BLaER1 (cell line): Measurements from ENCODE around the gene IDI1.

Experiments
- H3K27ac ChIP-seq: shearing (Covaris generic); formaldehyde crosslinking; 2 replicates; pipeline ENCODE4 v1.8.1; 2022
- H3K27me3 ChIP-seq: shearing (Covaris generic); formaldehyde crosslinking; 2 replicates; pipeline ENCODE4 v1.8.1; 2022
- H3K36me3 ChIP-seq: shearing (Covaris generic); formaldehyde crosslinking; 2 replicates; pipeline ENCODE4 v1.8.1; 2022
- H3K4me1 ChIP-seq: shearing (Covaris generic); formaldehyde crosslinking; 2 replicates; pipeline ENCODE4 v1.8.1; 2022
- H3K4me2 ChIP-seq: shearing (Covaris generic); formaldehyde crosslinking; 2 replicates; pipeline ENCODE4 v1.8.1; 2022
- H3K4me3 ChIP-seq: shearing (Covaris generic); formaldehyde crosslinking; 2 replicates; pipeline ENCODE4 v1.8.1; 2022
- H3K9ac ChIP-seq: shearing (Covaris generic); formaldehyde crosslinking; 2 replicates; pipeline ENCODE4 v1.8.1; 2022
- H3K9me3 ChIP-seq: shearing (Covaris generic); formaldehyde crosslinking; 2 replicates; pipeline ENCODE4 v1.8.1; 2022
- H4K20me1 ChIP-seq: shearing (Covaris generic); formaldehyde crosslinking; 2 replicates; pipeline ENCODE4 v1.8.1; 2022
- Cebpa-rat ChIP-seq: shearing (Covaris generic); IDR thresholded peaks from 2 replicates; pipeline ENCODE4 v1.8.1; 2022

IDI1 gene

DNA sequence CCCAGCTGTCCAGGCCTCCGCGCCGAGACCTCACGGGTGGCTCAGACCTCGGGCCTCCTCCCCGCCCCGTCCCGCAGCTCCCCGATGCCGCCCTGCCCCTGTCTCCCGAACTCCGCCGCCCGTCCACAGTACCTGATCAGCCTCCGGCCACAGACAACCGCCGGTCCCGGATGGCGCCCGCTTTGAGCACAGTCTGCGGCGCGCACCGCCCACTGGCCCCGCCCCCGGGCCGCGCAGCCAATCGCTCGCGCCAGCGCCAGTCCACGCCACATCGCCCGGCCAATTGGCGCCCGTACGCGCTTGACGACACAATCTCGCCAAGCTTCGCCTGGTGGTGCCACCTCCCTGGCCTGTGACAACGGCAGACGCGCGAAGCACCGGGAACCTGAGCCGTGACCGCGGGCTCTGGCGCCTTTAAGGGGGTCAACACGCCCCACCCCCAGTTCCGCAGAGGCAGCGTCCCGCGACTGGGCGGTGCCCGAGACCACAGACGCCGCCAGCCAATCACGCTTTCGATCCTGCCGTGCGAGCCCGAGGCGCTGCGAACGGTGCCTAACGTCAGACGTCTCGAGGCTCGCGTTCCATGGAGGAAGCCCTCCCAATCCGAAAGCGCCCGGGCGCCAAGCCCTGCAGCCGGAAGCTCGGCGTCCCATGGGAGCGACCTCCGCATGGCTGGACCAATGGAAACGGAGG, at the start of gene IDI1:
IDI1 (minus strand) TSS at position 388 of the 693 bp plus-strand sequence; CDS start at position 272, 116 bp downstream.
- no peaks in the 10 kb centered on the region for H3K27me3 ChIP-seq
- no peaks in the 10 kb centered on the region for H3K9me3 ChIP-seq
- peak within 1 kb of the TSS; percentile 95 for H3K27ac ChIP-seq
- peak within 1 kb of the TSS; percentile 91 for H3K4me3 ChIP-seq
- peaks cover 32% of the 10 kb centered on the region for H3K36me3 ChIP-seq
- peaks cover 66% of the 10 kb centered on the region for H3K4me1 ChIP-seq
- peaks cover 72% of the 10 kb centered on the region for H4K20me1 ChIP-seq
- no peak for TF ChIP-seq Cebpa-rat
- peak within 1 kb of the TSS; percentile 87 for H3K4me2 ChIP-seq
- peak within 1 kb of the TSS; percentile 96 for H3K9ac ChIP-seq

- Histone ChIP-seq H3K36me3 (peaks cover 97% of the 10 kb centered on the region), H3K9me3 (no peaks in the 10 kb centered on the region), H4K20me1 (peaks cover 88% of the 10 kb centered on the region), H3K4me1 (no peaks in the 10 kb centered on the region), H3K4me3 (no peak overlapping the region), H3K9ac (no peak overlapping the region), H3K4me2 (no peak overlapping the region), H3K27ac (no peak overlapping the region), H3K27me3 (no peaks in the 10 kb centered on the region)
- TF ChIP-seq Cebpa-rat: no peak
These were observed 48.5 kb upstream of the IDI1 start for GRCh38 chr10:1097436-1097835.

GRCh38 chr10:1096287-1096889, 47.5 kb upstream of the IDI1 start:
- H3K4me2 ChIP-seq: no peak overlapping the region
- no peaks in the 10 kb centered on the region for H3K4me1 ChIP-seq
- no peak for TF ChIP-seq Cebpa-rat
- no peaks in the 10 kb centered on the region for H3K9me3 ChIP-seq
- peaks cover 97% of the 10 kb centered on the region for H3K36me3 ChIP-seq
- no peak overlapping the region for H3K27ac ChIP-seq
- no peak overlapping the region for H3K4me3 ChIP-seq
- no peaks in the 10 kb centered on the region for H3K27me3 ChIP-seq
- H3K9ac ChIP-seq: no peak overlapping the region
- H4K20me1 ChIP-seq: peaks cover 82% of the 10 kb centered on the region

GRCh38 chr10:1095498-1095897, 46.6 kb upstream of the IDI1 start:
- H3K9ac ChIP-seq: no peak overlapping the region
- H3K4me1 ChIP-seq: no peaks in the 10 kb centered on the region
- H3K36me3 ChIP-seq: peaks cover 97% of the 10 kb centered on the region
- H3K9me3 ChIP-seq: no peaks in the 10 kb centered on the region
- H3K27ac ChIP-seq: no peak overlapping the region
- H3K4me3 ChIP-seq: no peak overlapping the region
- H3K4me2 ChIP-seq: no peak overlapping the region
- H3K27me3 ChIP-seq: no peaks in the 10 kb centered on the region
- no peak for TF ChIP-seq Cebpa-rat
- H4K20me1 ChIP-seq: peaks cover 79% of the 10 kb centered on the region

GRCh38 chr10:1094112-1095057, 45.5 kb upstream of the IDI1 start:
- no peak overlapping the region for H3K4me2 ChIP-seq
- peaks cover 74% of the 10 kb centered on the region for H4K20me1 ChIP-seq
- no peaks in the 10 kb centered on the region for H3K4me1 ChIP-seq
- H3K27ac ChIP-seq: no peak overlapping the region
- H3K9ac ChIP-seq: no peak overlapping the region
- no peak overlapping the region for H3K4me3 ChIP-seq
- H3K9me3 ChIP-seq: no peaks in the 10 kb centered on the region
- no peaks in the 10 kb centered on the region for H3K27me3 ChIP-seq
- TF ChIP-seq Cebpa-rat: no peak
- H3K36me3 ChIP-seq: peaks cover 97% of the 10 kb centered on the region

- Histone ChIP-seq H3K4me2 (no peak overlapping the region), H3K4me1 (no peaks in the 10 kb centered on the region), H3K9ac (no peak overlapping the region), H3K9me3 (no peaks in the 10 kb centered on the region), H3K27me3 (no peaks in the 10 kb centered on the region), H4K20me1 (peaks cover 74% of the 10 kb centered on the region), H3K36me3 (peaks cover 97% of the 10 kb centered on the region), H3K4me3 (no peak overlapping the region), H3K27ac (no peak overlapping the region)
- no peak for TF ChIP-seq Cebpa-rat
These were observed 44.8 kb upstream of the IDI1 start for GRCh38 chr10:1093696-1094095.

DNA sequence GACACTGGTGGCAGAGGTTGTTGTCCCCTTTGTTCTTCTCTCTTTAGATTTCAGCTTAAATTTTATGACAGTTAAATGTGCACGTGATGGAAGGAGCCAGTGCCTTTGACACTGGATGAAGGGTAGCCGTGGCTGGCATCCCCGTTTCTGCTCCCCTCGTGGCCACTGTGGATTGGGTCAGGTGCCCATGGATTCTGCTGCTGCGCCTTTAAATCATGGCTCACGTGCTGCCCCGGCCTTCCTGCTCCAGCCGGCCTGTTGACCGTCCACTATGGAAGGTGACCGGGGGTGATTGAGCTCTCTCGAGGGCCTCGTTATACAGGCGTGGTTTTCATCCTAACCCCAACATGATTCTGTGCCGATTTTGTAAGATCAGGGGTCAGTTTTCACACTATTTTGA, 41.8 kb upstream of the IDI1 start:
- Histone ChIP-seq H3K27ac (no peak overlapping the region), H3K4me1 (no peaks in the 10 kb centered on the region), H3K36me3 (peaks cover 97% of the 10 kb centered on the region), H3K9me3 (no peaks in the 10 kb centered on the region), H3K4me2 (no peak overlapping the region), H3K27me3 (no peaks in the 10 kb centered on the region), H4K20me1 (peaks cover 73% of the 10 kb centered on the region), H3K4me3 (no peak overlapping the region), H3K9ac (no peak overlapping the region)
- TF ChIP-seq Cebpa-rat: no peak

DNA sequence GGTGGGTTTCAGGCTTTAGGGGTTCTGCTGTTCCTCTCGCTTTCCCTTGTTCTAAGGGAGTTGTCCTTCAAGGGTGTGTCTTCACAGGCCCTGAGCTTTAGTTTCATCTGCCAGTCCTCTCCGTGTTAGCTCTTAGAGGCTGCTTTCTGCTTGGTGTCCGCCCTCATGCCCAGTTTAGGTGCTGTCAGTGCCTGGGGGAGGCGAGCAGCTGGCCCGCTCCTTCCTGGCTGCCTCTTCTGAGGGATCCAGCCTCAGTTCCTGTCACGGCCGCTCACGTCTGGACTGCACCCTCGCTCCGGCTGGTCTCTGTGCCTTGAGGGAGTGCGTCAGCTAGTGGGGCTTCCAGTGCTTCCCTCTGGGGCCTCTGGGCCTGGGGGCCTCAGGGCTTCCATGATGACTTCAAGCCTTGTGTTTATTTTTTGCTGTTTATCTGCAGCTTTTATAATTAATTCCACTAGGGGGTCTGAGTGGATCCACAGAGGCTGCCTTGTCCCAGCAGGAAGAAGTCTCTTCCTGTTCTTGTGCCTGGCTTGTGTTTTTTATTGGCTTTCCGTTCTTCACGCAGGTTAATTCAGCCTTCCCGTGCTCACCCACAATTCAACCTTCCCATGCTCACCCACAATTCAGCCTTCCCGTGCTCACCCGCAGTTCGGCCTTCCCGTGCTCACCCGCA, 40.2 kb upstream of the IDI1 start:
- peaks cover 97% of the 10 kb centered on the region for H3K36me3 ChIP-seq

DNA sequence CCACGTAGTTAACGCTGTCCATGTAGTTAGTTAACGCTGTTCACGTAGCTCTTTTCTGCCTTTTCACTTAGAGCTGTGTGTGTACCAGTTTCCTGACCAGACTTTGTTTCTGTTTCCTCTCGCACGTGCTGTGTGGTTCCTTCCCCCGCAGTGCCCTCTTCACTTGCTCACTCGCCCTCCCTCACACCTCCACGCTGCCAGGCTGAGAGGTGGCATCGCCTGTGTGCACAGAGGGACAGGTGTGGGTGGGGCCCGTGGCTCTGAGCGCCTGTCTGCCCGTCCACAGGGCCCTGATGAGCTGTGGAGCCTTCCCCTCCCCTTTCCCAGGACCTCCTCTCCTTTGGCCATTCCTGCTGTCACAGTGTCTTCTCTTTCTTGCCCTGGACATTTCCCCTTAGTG, 37.9 kb upstream of the IDI1 start:
- H3K9ac ChIP-seq: no peak overlapping the region
- no peaks in the 10 kb centered on the region for H3K9me3 ChIP-seq
- peaks cover 100% of the 10 kb centered on the region for H3K36me3 ChIP-seq
- no peak overlapping the region for H3K4me2 ChIP-seq
- no peak for TF ChIP-seq Cebpa-rat
- H4K20me1 ChIP-seq: peaks cover 78% of the 10 kb centered on the region
- no peaks in the 10 kb centered on the region for H3K27me3 ChIP-seq
- H3K27ac ChIP-seq: 0 out of 2 replicates have a peak overlapping the region, but pooled peaks have one; percentile 11
- no peak overlapping the region for H3K4me3 ChIP-seq
- H3K4me1 ChIP-seq: peaks cover 9% of the 10 kb centered on the region

More for the DNA sequence above, 40.2 kb upstream of the IDI1 start:
- no peaks in the 10 kb centered on the region for H3K27me3 ChIP-seq
- no peak overlapping the region for H3K4me3 ChIP-seq
- H3K4me2 ChIP-seq: no peak overlapping the region
- H3K4me1 ChIP-seq: peaks cover 8% of the 10 kb centered on the region
- H3K9me3 ChIP-seq: no peaks in the 10 kb centered on the region
- H4K20me1 ChIP-seq: peaks cover 65% of the 10 kb centered on the region
- no peak overlapping the region for H3K27ac ChIP-seq
- H3K9ac ChIP-seq: no peak overlapping the region
- TF ChIP-seq Cebpa-rat: no peak
